H1 (cell line): Measurements from ENCODE around the gene COL12A1. TPM values are rescaled to one million over a fixed set of nuclear protein-coding genes. Genes with fewer than 3 reads are reported as not detected.

ENCODE experiments used
- CTCF ChIA-PET: fragments of 300-600 bp; sonication (Branson Sonifier 250); formaldehyde crosslinking; loops from one replicate; lab custom pipeline; 2021; ENCODE audit not compliant: partially characterized antibody; lab: Charles Lee
- POLR2A ChIA-PET: fragments of 300-600 bp; sonication (Branson Sonifier 250); formaldehyde crosslinking; loops from one replicate; lab custom pipeline; 2021; ENCODE audit warnings: inconsistent platforms; ENCODE audit not compliant: partially characterized antibody; lab: Charles Lee
- DNase-seq, 2 experiments: peaks; one replicate each; pipeline versions ENCODE4 v3.0.0 to v3.0.0-alpha.2; 2010 to 2022; ENCODE audit warnings: low spot score in 2 of 2, low read depth in 1 of 2, mixed read lengths in 1 of 2
- FAIRE-seq: peaks from 2 replicates; lab custom pipeline; 2011; peaks lifted over from hg19 to GRCh38; lab: Jason Lieb, UNC
- H2AFZ ChIP-seq: 2 replicates; pipeline ENCODE4 v1.8.1; 2012; ENCODE audit warnings: low read length, inconsistent platforms
- H2AK5ac ChIP-seq: 2 replicates; pipeline ENCODE4 v1.6.1; 2013; ENCODE audit warnings: low read depth, low read length
- H2BK120ac ChIP-seq: replicated peaks from 2 replicates; pipeline ENCODE3; 2013; ENCODE audit warnings: low read depth, low read length, inconsistent platforms
- H2BK12ac ChIP-seq: 2 replicates; pipeline ENCODE4 v1.6.1; 2013; ENCODE audit warnings: low read depth, low read length
- H2BK15ac ChIP-seq: 2 replicates; pipeline ENCODE4 v1.6.1; 2013; ENCODE audit warnings: low read length
- H2BK20ac ChIP-seq: 2 replicates; pipeline ENCODE4 v1.6.1; 2013; ENCODE audit warnings: low read length
- H2BK5ac ChIP-seq: 2 replicates; pipeline ENCODE4 v1.6.1; 2013; ENCODE audit warnings: low read depth, low read length
- H3K14ac ChIP-seq: 2 replicates; pipeline ENCODE4 v1.6.1; 2013; ENCODE audit warnings: inconsistent platforms; ENCODE audit not compliant: insufficient read length
- H3K18ac ChIP-seq: 2 replicates; pipeline ENCODE4 v1.6.1; 2013; ENCODE audit warnings: low read length; ENCODE audit errors: extremely low read depth
- H3K23ac ChIP-seq: 2 replicates; pipeline ENCODE4 v1.6.1; 2013; ENCODE audit warnings: inconsistent platforms; ENCODE audit not compliant: insufficient read length
- H3K23me2 ChIP-seq: 2 replicates; pipeline ENCODE4 v1.6.1; 2013; ENCODE audit warnings: low read depth, low read length
- H3K27ac ChIP-seq: 2 replicates; pipeline ENCODE4 v1.6.1; 2011; ENCODE audit warnings: low read depth, low read length, inconsistent platforms
- H3K27me3 ChIP-seq, 4 experiments: replicated peaks in 1 of 4; 1 replicate in 1 of 4; 2 replicates in 3 of 4; pipeline versions ENCODE4 v1.6.1 to v1.8.1; 2011 to 2013; ENCODE audit warnings: low read length in 3 of 4, mild to moderate bottlenecking in 3 of 4, inconsistent platforms in 2 of 4, mixed read lengths in 2 of 4, moderate library complexity in 1 of 4; ENCODE audit not compliant: control insufficient read depth in 3 of 4, insufficient read depth in 3 of 4; ENCODE audit errors: extremely low read depth in 1 of 4
- H3K36me3 ChIP-seq, 4 experiments: 2 replicates each; pipeline versions ENCODE4 v1.6.1 to v1.8.1; 2011 to 2013; ENCODE audit warnings: mild to moderate bottlenecking in 4 of 4, low read length in 3 of 4, moderate library complexity in 2 of 4, control low read depth in 1 of 4, inconsistent platforms in 1 of 4; ENCODE audit not compliant: insufficient read depth in 4 of 4, control insufficient read depth in 2 of 4
- H3K4ac ChIP-seq: replicated peaks from 2 replicates; pipeline ENCODE3; 2013; ENCODE audit warnings: low read length, low read depth, mixed read lengths, inconsistent platforms; ENCODE audit not compliant: insufficient read length
- H3K4me1 ChIP-seq, 4 experiments: replicated peaks in 1 of 4; 1 replicate in 1 of 4; 2 replicates in 3 of 4; pipeline versions ENCODE4 v1.6.1 to v1.8.1; 2011 to 2013; ENCODE audit warnings: low read length in 3 of 4, inconsistent platforms in 2 of 4, mixed read lengths in 1 of 4; ENCODE audit not compliant: insufficient read depth in 4 of 4, control insufficient read depth in 3 of 4
- H3K4me2 ChIP-seq, 2 experiments: 2 replicates each; pipeline versions ENCODE4 v1.6.1 to v1.8.1; 2011 to 2013; ENCODE audit warnings: low read depth in 2 of 2, low read length in 2 of 2, control low read depth in 1 of 2, inconsistent platforms in 1 of 2, mild to moderate bottlenecking in 1 of 2; ENCODE audit not compliant: insufficient read depth in 1 of 2
- H3K4me3 ChIP-seq, 4 experiments: fragments of 200-600, 300-600 bp in 1 of 4; sonication (generic), shearing (Covaris generic), sonication (Bioruptor Twin) in 1 of 4; 2 replicates each; pipeline versions ENCODE4 v1.5.1 to v1.8.1; 2011 to 2016; ENCODE audit warnings: low read length in 4 of 4, low read depth in 3 of 4, control low read depth in 2 of 4, inconsistent platforms in 2 of 4, mild to moderate bottlenecking in 2 of 4, mixed read lengths in 1 of 4, moderate library complexity in 1 of 4; ENCODE audit not compliant: insufficient read depth in 2 of 4; ENCODE audit errors: extremely low read depth in 1 of 4
- H3K56ac ChIP-seq: replicated peaks from 2 replicates; pipeline ENCODE3; 2013; ENCODE audit warnings: low read depth, mild to moderate bottlenecking, mixed read lengths, low read length, inconsistent platforms; ENCODE audit not compliant: insufficient read length
- H3K79me1 ChIP-seq: 2 replicates; pipeline ENCODE4 v1.6.1; 2013; ENCODE audit warnings: low read depth, low read length, control low read depth
- H3K79me2 ChIP-seq, 2 experiments: 2 replicates each; pipeline versions ENCODE4 v1.6.1 to v1.8.1; 2012 to 2013; ENCODE audit warnings: low read length in 2 of 2, mild to moderate bottlenecking in 2 of 2, inconsistent platforms in 1 of 2; ENCODE audit not compliant: insufficient read depth in 2 of 2, control insufficient read depth in 1 of 2
- H3K9ac ChIP-seq, 4 experiments: replicated peaks in 1 of 4; 1 replicate in 1 of 4; 2 replicates in 3 of 4; pipeline versions ENCODE4 v1.6.1 to v1.8.1; 2011 to 2013; ENCODE audit warnings: low read depth in 3 of 4, low read length in 3 of 4, control low read depth in 2 of 4, mild to moderate bottlenecking in 2 of 4, moderate library complexity in 2 of 4, inconsistent platforms in 1 of 4; ENCODE audit errors: extremely low read depth in 1 of 4
- H3K9me3 ChIP-seq, 2 experiments: 2 replicates each; pipeline versions ENCODE4 v1.6.1 to v1.8.1; 2012 to 2013; ENCODE audit warnings: mild to moderate bottlenecking in 2 of 2, moderate library complexity in 2 of 2, control low read depth in 1 of 2, inconsistent platforms in 1 of 2, low read depth in 1 of 2, low read length in 1 of 2, mixed read lengths in 1 of 2; ENCODE audit not compliant: insufficient read depth in 2 of 2
- H4K20me1 ChIP-seq, 2 experiments: replicated peaks in 1 of 2; 2 replicates each; pipeline versions ENCODE3 to v1.8.1; 2011 to 2013; ENCODE audit warnings: inconsistent platforms in 2 of 2, low read length in 2 of 2, mild to moderate bottlenecking in 1 of 2; ENCODE audit not compliant: insufficient read depth in 2 of 2, control insufficient read depth in 1 of 2
- H4K5ac ChIP-seq: 2 replicates; pipeline ENCODE4 v1.6.1; 2013; ENCODE audit warnings: low read length, low read depth, mixed read lengths, inconsistent platforms; ENCODE audit not compliant: insufficient read length
- H4K8ac ChIP-seq: 2 replicates; pipeline ENCODE4 v1.8.0; 2013; ENCODE audit warnings: mild to moderate bottlenecking, moderate library complexity, low read length, inconsistent platforms; ENCODE audit not compliant: insufficient read depth; ENCODE audit errors: extremely low read depth
- H4K91ac ChIP-seq: replicated peaks from 2 replicates; pipeline ENCODE3; 2013; ENCODE audit warnings: low read length, mixed read lengths, inconsistent platforms; ENCODE audit not compliant: insufficient read length
- CHD1 ChIP-seq: IDR thresholded peaks from 2 replicates; pipeline ENCODE4 v1.6.1; 2012; ENCODE audit warnings: low read depth, low read length, improper control_type of control experiment
- CREB1 ChIP-seq: IDR thresholded peaks from 2 replicates; pipeline ENCODE4 v1.6.1; 2012; ENCODE audit warnings: inconsistent platforms
- CTCF ChIP-seq, 3 experiments: IDR thresholded peaks; 1 replicate in 2 of 3; 2 replicates in 1 of 3; pipeline versions ENCODE4 v1.5.1 to v1.6.1; 2011; ENCODE audit warnings: low read length in 3 of 3, mild to moderate bottlenecking in 3 of 3, inconsistent platforms in 2 of 3, low read depth in 1 of 3, moderate library complexity in 1 of 3; ENCODE audit not compliant: insufficient read depth in 1 of 3; ENCODE audit errors: control extremely low read depth in 1 of 3
- GTF2F1 ChIP-seq: IDR thresholded peaks from 2 replicates; pipeline ENCODE4 v1.6.1; 2012; ENCODE audit warnings: low read depth, low read length, improper control_type of control experiment, borderline replicate concordance
- JUN ChIP-seq: IDR thresholded peaks from 2 replicates; pipeline ENCODE4 v1.6.1; 2011; ENCODE audit warnings: low read depth, mild to moderate bottlenecking, improper control_type of control experiment, low read length
- KDM1A ChIP-seq: fragments of 200-600, 300-600 bp; sonication (generic); IDR thresholded peaks from 2 replicates; pipeline ENCODE4 v1.7.1; 2016; ENCODE audit warnings: mild to moderate bottlenecking, low read length, borderline replicate concordance
- TEAD4 ChIP-seq: IDR thresholded peaks from 2 replicates; pipeline ENCODE4 v1.6.1; 2012; ENCODE audit warnings: low read depth, low read length, inconsistent platforms, mixed read lengths
- WGBS, 2 experiments: shearing (Covaris generic) in 1 of 2; methylation state at CpG; one replicate each; pipeline versions ENCODE4 v1.1.6 to v1.1.7; 2013 to 2015; ENCODE audit warnings: low lambda C conversion rate in 2 of 2, mixed read lengths in 2 of 2, inconsistent platforms in 1 of 2, low coverage in 1 of 2, missing lambda C conversion rate in 1 of 2; ENCODE audit not compliant: insufficient replicate concordance in 2 of 2, insufficient coverage in 1 of 2, insufficient read length in 1 of 2; ENCODE audit errors: extremely low coverage in 1 of 2, missing lambda C conversion rate in 1 of 2; 5-methylcytosine and 5-hydroxymethylcytosine counted together
- polyA plus RNA-seq, 7 experiments: library from polyadenylated mRNA; depleted of rRNA in 3 of 7; stranded (reverse) in 5 of 7; unstranded in 2 of 7; fragments of >200 nt in 5 of 7; fragments of 200-250 nt in 2 of 7; gene quantifications; 1 replicate in 5 of 7; 2 replicates in 1 of 7; 4 replicates in 1 of 7; pipeline versions ENCODE4 v1.2.1 to v1.2.3, GENCODE V29; 2011 to 2013; ENCODE audit warnings: missing spikeins in 2 of 7, mixed read lengths in 2 of 7
- total RNA-seq: library from RNA; stranded (reverse); fragmentation: NEBNext Ultra II Directional; extraction: Animal tissue kit (Norgen Biotek cat#: 25700); gene quantifications from 2 replicates; pipeline ENCODE4 v1.2.1, GENCODE V29; 2021

COL12A1 gene
- total and polyA plus RNA-seq, 2 of the 8 experiments (the other 6 are each of a cell fraction or from before 2014, with no cell fraction given) = 1.4 to 4.7 TPM

GRCh38 chr6:75230484-75231325 is 24.9 kb upstream of the COL12A1 start:
- FAIRE-seq (peak; percentile 50), DNase-seq (no peak)
- POLR2A ChIA-PET = interaction anchor here (1.1 to 1.6 kb wide), 2 partner anchors 9 to 12 kb away, joined by 4 to 5 read pairs; partner anchors contain the start of gene COX7A2
- Histone ChIP-seq H3K27me3 (peaks cover 0 to 1% (median 0%) of the 10 kb centered on the region in 4 experiments; a peak in 1 of 7 replicates), H2BK12ac (no peak overlapping the region), H3K79me1 (no peaks in the 10 kb centered on the region), H3K9me3 (no peaks in the 10 kb centered on the region), H2BK120ac (no peak overlapping the region), H3K79me2 (no peaks in the 10 kb centered on the region), H3K18ac (no peak overlapping the region), H3K9ac (no peak overlapping the region), H3K56ac (no peak overlapping the region), H3K4me3 (no peak overlapping the region), H3K4me2 (no peak overlapping the region), H4K20me1 (no peaks in the 10 kb centered on the region), H3K27ac (no peak overlapping the region), H3K4me1 (peaks cover 0 to 6% (median 4%) of the 10 kb centered on the region in 4 experiments; a peak in 3 of 7 replicates), H3K23me2 (no peaks in the 10 kb centered on the region), H3K4ac (no peak overlapping the region), H2AK5ac (no peak overlapping the region), H3K36me3 (no peaks in the 10 kb centered on the region), H3K23ac (no peak overlapping the region), H2BK20ac (no peak overlapping the region), H4K5ac (no peak overlapping the region), H2AFZ (no peak overlapping the region), H4K8ac (no peak overlapping the region), H2BK15ac (no peak overlapping the region), H2BK5ac (no peak overlapping the region), H3K14ac (no peak overlapping the region), H4K91ac (no peak overlapping the region)
- CTCF ChIA-PET = interaction anchor here (0.8 to 1.9 kb wide), 14 partner anchors 10 to 1493 kb away, joined by 3 to 10 read pairs (median 4); no protein-coding TSS in a partner anchor
- 55% methylated on average over 10 of the region's 10 CpGs; no CpG with 5 or more reads in 1 of the 2 experiments for WGBS, 2 experiments
- TF ChIP-seq CTCF (IDR thresholded peaks at IDR 0.05; ENCODE audit: control extremely low read depth in 1 of 3, insufficient read depth in 1 of 3, low read depth in 1 of 3, low read length in 3 of 3) (peak; percentile 22 to 81 (median 49)), KDM1A (no peak), CREB1 (no peak), JUN (no peak), CHD1 (no peak), TEAD4 (peak; percentile 45; the same call in 1 of the 2 replicates), GTF2F1 (no peak)
